Endothelial cell of umbilical vein (primary cell): ENCODE data around the gene GPX7. TPM values are rescaled to one million over a fixed set of nuclear protein-coding genes. Genes with fewer than 3 reads are reported as not detected.
A peak's percentile ranks its signal among the peaks of the same experiment; 100 is the strongest.

Experiments
- BruUV-seq: library from RNA; stranded (reverse); fragments of 400-500 nt; replicated peaks from 2 replicates; lab custom pipeline; 2021; lab: Mats Ljungman, UMichigan
- CTCF ChIA-PET: fragments of 300-600, 350-600 bp; sonication (Branson Sonifier 250); formaldehyde crosslinking; loops from one replicate; lab custom pipeline; 2021; ENCODE audit warnings: antibody characterized with exemption, inconsistent platforms; lab: Charles Lee
- POLR2A ChIA-PET: fragments of 300-600, 350-600 bp; sonication (Branson Sonifier 250); formaldehyde crosslinking; loops from one replicate; lab custom pipeline; 2021; ENCODE audit warnings: antibody characterized with exemption, inconsistent platforms; lab: Charles Lee
- DNase-seq: peaks from one replicate; pipeline ENCODE4 v3.0.0-alpha.2; 2011; ENCODE audit warnings: low read depth, low spot score
- FAIRE-seq: peaks from 2 replicates; lab custom pipeline; 2011; peaks lifted over from hg19 to GRCh38; lab: Jason Lieb, UNC
- H2AFZ ChIP-seq: 2 replicates; pipeline ENCODE4 v1.6.0; 2012; ENCODE audit warnings: low read depth, low read length, control low read depth, inconsistent platforms
- H3K27ac ChIP-seq: 2 replicates; pipeline ENCODE4 v1.5.1; 2011; ENCODE audit warnings: low read depth, mild to moderate bottlenecking, control low read depth, low read length, moderate library complexity; ENCODE audit not compliant: insufficient read depth
- H3K27me3 ChIP-seq, 2 experiments: 2 replicates each; pipeline versions ENCODE4 v1.6.0 to v1.6.1; 2011; ENCODE audit warnings: low read length in 2 of 2, mixed read lengths in 1 of 2; ENCODE audit not compliant: control insufficient read depth in 2 of 2, insufficient read depth in 2 of 2
- H3K36me3 ChIP-seq, 2 experiments: 2 replicates in 1 of 2; 3 replicates in 1 of 2; pipeline ENCODE4 v1.5.1; 2011; ENCODE audit warnings: low read length in 2 of 2, mild to moderate bottlenecking in 1 of 2, moderate library complexity in 1 of 2; ENCODE audit not compliant: control insufficient read depth in 2 of 2, insufficient read depth in 2 of 2; ENCODE audit errors: extremely low read depth in 1 of 2
- H3K4me1 ChIP-seq: 3 replicates; pipeline ENCODE4 v1.5.1; 2011; ENCODE audit warnings: mild to moderate bottlenecking, low read length; ENCODE audit not compliant: control insufficient read depth, insufficient read depth; ENCODE audit errors: extremely low read depth
- H3K4me2 ChIP-seq: 2 replicates; pipeline ENCODE4 v1.6.1; 2011; ENCODE audit warnings: low read length, control low read depth, mixed read lengths; ENCODE audit not compliant: insufficient read depth
- H3K4me3 ChIP-seq, 3 experiments: fragments of 200-600 bp in 1 of 3; sonication (generic), shearing (Covaris generic) in 1 of 3; replicated peaks in 1 of 3; 2 replicates each; pipeline ENCODE4 v1.5.1; 2011 to 2016; ENCODE audit warnings: control low read depth in 3 of 3, low read length in 3 of 3, mild to moderate bottlenecking in 2 of 3, inconsistent platforms in 1 of 3, low read depth in 1 of 3, moderate library complexity in 1 of 3; ENCODE audit not compliant: insufficient read depth in 1 of 3
- H3K79me2 ChIP-seq: 2 replicates; pipeline ENCODE4 v1.6.0; 2012; ENCODE audit warnings: low read length, inconsistent platforms; ENCODE audit not compliant: control insufficient read depth, insufficient read depth
- H3K9ac ChIP-seq: replicated peaks from 2 replicates; pipeline ENCODE3; 2011; ENCODE audit warnings: low read length, control low read depth; ENCODE audit not compliant: insufficient read depth; ENCODE audit errors: extremely low read depth
- H3K9me1 ChIP-seq: replicated peaks from 3 replicates; pipeline ENCODE4 v1.6.0; 2011; ENCODE audit warnings: mild to moderate bottlenecking, low read length; ENCODE audit not compliant: control insufficient read depth, insufficient read depth; ENCODE audit errors: extremely low read depth
- H3K9me3 ChIP-seq: replicated peaks from 2 replicates; pipeline ENCODE4 v1.5.1; 2012; ENCODE audit warnings: low read length, inconsistent platforms; ENCODE audit not compliant: control insufficient read depth, insufficient read depth
- H4K20me1 ChIP-seq: replicated peaks from 2 replicates; pipeline ENCODE3; 2011; ENCODE audit warnings: mild to moderate bottlenecking, low read length; ENCODE audit not compliant: control insufficient read depth, insufficient read depth; ENCODE audit errors: extremely low read depth
- EZH2 ChIP-seq: IDR thresholded peaks from 2 replicates; pipeline ENCODE4 v1.6.1; 2012; ENCODE audit warnings: borderline replicate concordance, low read depth, mild to moderate bottlenecking, moderate library complexity, low read length, inconsistent platforms; ENCODE audit not compliant: severe bottlenecking
- FOS ChIP-seq: IDR thresholded peaks from 2 replicates; pipeline ENCODE4 v1.6.1; 2011; ENCODE audit warnings: mild to moderate bottlenecking, low read length, moderate library complexity, borderline replicate concordance; ENCODE audit not compliant: insufficient read depth
- GATA2 ChIP-seq: IDR thresholded peaks from 2 replicates; pipeline ENCODE4 v1.7.0; 2011; ENCODE audit warnings: low read depth, mild to moderate bottlenecking, moderate library complexity, mixed read lengths, low read length; ENCODE audit not compliant: insufficient read length, insufficient read depth
- JUN ChIP-seq: IDR thresholded peaks from 2 replicates; pipeline ENCODE4 v1.6.1; 2011; ENCODE audit warnings: borderline replicate concordance, low read depth; ENCODE audit not compliant: insufficient read length, insufficient read depth
- MYC ChIP-seq: IDR thresholded peaks from one replicate; pipeline ENCODE4 v1.6.1; 2011; ENCODE audit warnings: mild to moderate bottlenecking, low read depth, low read length
- POLR2A ChIP-seq: IDR thresholded peaks from 2 replicates; pipeline ENCODE4 v1.6.1; 2012; ENCODE audit warnings: low read depth, mild to moderate bottlenecking, control low read depth, low read length
- POLR2AphosphoS5 ChIP-seq: IDR thresholded peaks from 2 replicates; pipeline ENCODE4 v1.6.1; 2012; ENCODE audit warnings: low read depth, mild to moderate bottlenecking, control low read depth, low read length, moderate library complexity; ENCODE audit not compliant: insufficient read depth
- dilution Hi-C: fragments of 300-500 bp; cut with MboI; formaldehyde crosslinking; loops from one replicate; pipeline ENCODE4 v1.15.0; 2019; ENCODE audit warnings: low sequenced_read_pairs; ENCODE audit not compliant: extremely low pct_ligation_motif_present
- intact Hi-C: fragments of 100-400 bp; cut with micrococcal nuclease; formaldehyde crosslinking; loops from one replicate; pipeline ENCODE4 v1.10.0; 2022
- polyA plus RNA-seq, 4 experiments: library from polyadenylated mRNA; depleted of rRNA in 3 of 4; stranded (reverse) in 3 of 4; unstranded in 1 of 4; fragments of >200 nt; gene quantifications; 2 replicates each; pipeline versions ENCODE4 v1.2.1 to v1.2.3, GENCODE V29; 2011 to 2012; ENCODE audit warnings: missing spikeins in 1 of 4
- total RNA-seq: library from RNA; stranded (reverse); gene quantifications from 2 replicates; pipeline ENCODE4 v1.2.3, GENCODE V29; 2021
- TF ChIP-seq, protein P1 (sequence below), 2 donors: IDR thresholded peaks; 1 replicate in 1 of 2; 2 replicates in 1 of 2; pipeline ENCODE4 v1.5.1; 2011; ENCODE audit warnings: low read length in 2 of 2, mild to moderate bottlenecking in 2 of 2, moderate library complexity in 2 of 2, control low read depth in 1 of 2, inconsistent platforms in 1 of 2, low read depth in 1 of 2; ENCODE audit not compliant: insufficient read depth in 1 of 2; ENCODE audit errors: extremely low read depth in 1 of 2
- TF ChIP-seq, protein P2 (sequence below): IDR thresholded peaks from 2 replicates; pipeline ENCODE4 v1.6.1; 2011; ENCODE audit not compliant: insufficient read depth, insufficient read length

The GPX7 gene
- total and polyA plus RNA-seq, 2 donors (not counting 3 experiments of a cell fraction or from before 2014, with no cell fraction given): 8.9 to 25.7 TPM

DNA sequence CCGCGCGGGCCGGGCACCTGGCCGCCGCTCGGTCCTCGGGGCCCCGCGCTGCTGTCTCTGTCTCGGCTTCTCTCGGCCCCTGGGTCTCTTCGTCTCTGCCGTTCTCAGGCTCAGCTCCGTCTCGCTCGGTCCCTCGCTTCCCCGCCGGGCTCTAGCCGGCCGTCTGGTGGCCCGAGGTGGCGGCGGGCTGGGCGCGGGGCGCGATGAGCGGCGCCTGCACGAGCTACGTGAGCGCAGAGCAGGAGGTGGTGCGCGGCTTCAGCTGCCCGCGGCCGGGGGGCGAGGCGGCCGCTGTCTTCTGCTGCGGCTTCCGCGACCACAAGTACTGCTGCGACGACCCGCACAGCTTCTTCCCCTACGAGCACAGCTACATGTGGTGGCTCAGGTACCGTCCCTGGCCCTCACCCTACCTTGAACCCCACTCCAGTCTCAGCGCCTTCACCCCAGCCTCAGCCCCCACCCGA is 31.2 kb downstream of the GPX7 start:
- Histone ChIP-seq H3K27ac (no peak overlapping the region), H3K4me3 (peak overlapping the region in 2 of 3 experiments; percentile 15 to 16), H3K27me3 (peaks cover 41 to 43% of the 10 kb centered on the region in 2 experiments), H3K36me3 (no peaks in the 10 kb centered on the region), H3K79me2 (no peaks in the 10 kb centered on the region), H4K20me1 (no peaks in the 10 kb centered on the region), H3K9me3 (no peaks in the 10 kb centered on the region), H3K4me2 (peak overlapping the region; percentile 35), H3K4me1 (no peaks in the 10 kb centered on the region), H3K9me1 (no peaks in the 10 kb centered on the region), H2AFZ (peak overlapping the region; percentile 61), H3K9ac (no peak overlapping the region)
- FAIRE-seq (no peak), DNase-seq (no peak)
- TF ChIP-seq GATA2: no peak
- TF ChIP-seq EZH2: peak; percentile 88
- ChIA-PET CTCF (interaction anchor here (0.7 to 2.2 kb wide), 3 partner anchors 9 to 53 kb away, joined by 4 to 6 read pairs (median 4); no protein-coding TSS in a partner anchor), POLR2A (no interaction called here)
- intact Hi-C loops: loop anchor here (1.0 kb wide), 1 partner anchor 81 kb away; no protein-coding TSS in a partner anchor
- dilution Hi-C loops: no loop called here
- no TSS peak for BruUV-seq

DNA sequence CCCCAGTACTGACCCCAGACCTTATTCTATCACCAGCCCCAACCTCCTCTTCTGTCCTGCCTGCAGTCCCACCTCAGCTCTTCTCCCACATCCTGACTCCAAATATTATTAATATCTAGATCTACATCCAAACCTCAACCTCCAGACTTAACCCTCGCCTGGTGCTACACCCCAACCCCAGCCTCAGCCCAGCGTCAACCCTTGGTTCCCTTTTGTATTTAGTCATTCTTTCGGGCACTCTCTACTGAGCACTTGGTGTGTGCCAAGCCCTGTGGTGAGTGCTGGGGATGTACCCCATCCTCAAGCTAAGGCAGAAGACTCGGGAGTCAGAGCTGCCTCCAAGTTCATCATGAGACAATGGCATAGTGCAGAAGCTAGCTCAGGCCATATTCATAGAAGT is 31.9 kb downstream of the GPX7 start:
- Histone ChIP-seq H3K27me3 (peaks cover 41 to 43% of the 10 kb centered on the region in 2 experiments), H3K4me2 (no peak overlapping the region), H3K9me1 (no peaks in the 10 kb centered on the region), H3K79me2 (no peaks in the 10 kb centered on the region), H3K4me3 (no peak overlapping the region), H4K20me1 (no peaks in the 10 kb centered on the region), H3K9me3 (no peaks in the 10 kb centered on the region), H3K9ac (no peak overlapping the region), H3K4me1 (no peaks in the 10 kb centered on the region), H2AFZ (no peak overlapping the region), H3K36me3 (no peaks in the 10 kb centered on the region), H3K27ac (no peak overlapping the region)
- intact Hi-C loops (no loop called here), dilution Hi-C loops (no loop called here)
- ChIA-PET CTCF (interaction anchor here (2.2 kb wide), 1 partner anchor 8 kb away, joined by 6 read pairs; no protein-coding TSS in a partner anchor), POLR2A (no interaction called here)
- DNase-seq: no peak
- TF ChIP-seq FOS: no peak
- TF ChIP-seq, protein P1, sequence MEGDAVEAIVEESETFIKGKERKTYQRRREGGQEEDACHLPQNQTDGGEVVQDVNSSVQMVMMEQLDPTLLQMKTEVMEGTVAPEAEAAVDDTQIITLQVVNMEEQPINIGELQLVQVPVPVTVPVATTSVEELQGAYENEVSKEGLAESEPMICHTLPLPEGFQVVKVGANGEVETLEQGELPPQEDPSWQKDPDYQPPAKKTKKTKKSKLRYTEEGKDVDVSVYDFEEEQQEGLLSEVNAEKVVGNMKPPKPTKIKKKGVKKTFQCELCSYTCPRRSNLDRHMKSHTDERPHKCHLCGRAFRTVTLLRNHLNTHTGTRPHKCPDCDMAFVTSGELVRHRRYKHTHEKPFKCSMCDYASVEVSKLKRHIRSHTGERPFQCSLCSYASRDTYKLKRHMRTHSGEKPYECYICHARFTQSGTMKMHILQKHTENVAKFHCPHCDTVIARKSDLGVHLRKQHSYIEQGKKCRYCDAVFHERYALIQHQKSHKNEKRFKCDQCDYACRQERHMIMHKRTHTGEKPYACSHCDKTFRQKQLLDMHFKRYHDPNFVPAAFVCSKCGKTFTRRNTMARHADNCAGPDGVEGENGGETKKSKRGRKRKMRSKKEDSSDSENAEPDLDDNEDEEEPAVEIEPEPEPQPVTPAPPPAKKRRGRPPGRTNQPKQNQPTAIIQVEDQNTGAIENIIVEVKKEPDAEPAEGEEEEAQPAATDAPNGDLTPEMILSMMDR (IDR thresholded peaks at IDR 0.05; ENCODE audit: extremely low read depth in 1 of 2, insufficient read depth in 1 of 2, low read depth in 1 of 2, low read length in 2 of 2): no peak
- no peak for TF ChIP-seq POLR2AphosphoS5
- TF ChIP-seq, protein P2, sequence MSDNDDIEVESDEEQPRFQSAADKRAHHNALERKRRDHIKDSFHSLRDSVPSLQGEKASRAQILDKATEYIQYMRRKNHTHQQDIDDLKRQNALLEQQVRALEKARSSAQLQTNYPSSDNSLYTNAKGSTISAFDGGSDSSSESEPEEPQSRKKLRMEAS: no peak
- TF ChIP-seq MYC: no peak
- TF ChIP-seq POLR2A: no peak
- no peak for TF ChIP-seq EZH2
- TF ChIP-seq JUN: no peak
- no peak for TF ChIP-seq GATA2
- no peak for FAIRE-seq
- BruUV-seq: no TSS peak
